HEK293 (cell line): ENCODE data around the gene NEK11.

Experiments
- HOXC10 ChIP-seq: sonication (generic); formaldehyde crosslinking; IDR thresholded peaks from 2 replicates; pipeline ENCODE4 v1.8.1; 2023; ENCODE audit warnings: mild to moderate bottlenecking, missing genetic modification reagents
- ZBTB7A ChIP-seq: fragments of 450-650 bp; formaldehyde crosslinking; IDR thresholded peaks from 2 replicates; pipeline ENCODE4 v1.5.1; 2016; ENCODE audit warnings: low read depth, missing biosample characterization, missing genetic modification characterization
- ZNF121 ChIP-seq: fragments of 450-650 bp; formaldehyde crosslinking; IDR thresholded peaks from 2 replicates; pipeline ENCODE4 v1.5.1; 2016; ENCODE audit warnings: missing biosample characterization, missing genetic modification characterization
- ZNF138 ChIP-seq: fragments of 450-650 bp; formaldehyde crosslinking; IDR thresholded peaks from 2 replicates; pipeline ENCODE4 v1.5.1; 2016; ENCODE audit warnings: missing biosample characterization, missing genetic modification characterization, borderline replicate concordance
- ZNF184 ChIP-seq: fragments of 450-650 bp; IDR thresholded peaks from 2 replicates; pipeline ENCODE4 v1.5.1; 2018; ENCODE audit warnings: missing biosample characterization, mild to moderate bottlenecking, missing genetic modification characterization
- ZNF24 ChIP-seq: fragments of 450-650 bp; formaldehyde crosslinking; IDR thresholded peaks from 2 replicates; pipeline ENCODE4 v1.5.1; 2016; ENCODE audit warnings: missing biosample characterization, missing genetic modification characterization
- ZNF362 ChIP-seq: fragments of 450-650 bp; formaldehyde crosslinking; IDR thresholded peaks from 2 replicates; pipeline ENCODE4 v1.5.1; 2016; ENCODE audit warnings: missing biosample characterization, missing genetic modification characterization
- ZNF639 ChIP-seq: fragments of 450-650 bp; formaldehyde crosslinking; IDR thresholded peaks from 2 replicates; pipeline ENCODE4 v1.5.1; 2016; ENCODE audit warnings: missing biosample characterization, missing genetic modification characterization
- ZNF670 ChIP-seq: fragments of 450-650 bp; formaldehyde crosslinking; IDR thresholded peaks from 2 replicates; pipeline ENCODE4 v1.5.1; 2016; ENCODE audit warnings: missing biosample characterization, missing genetic modification characterization, low read depth
- ZNF776 ChIP-seq: fragments of 450-650 bp; formaldehyde crosslinking; IDR thresholded peaks from 2 replicates; pipeline ENCODE4 v1.5.0; 2017; ENCODE audit warnings: missing biosample characterization, missing genetic modification characterization, borderline replicate concordance
- ZSCAN18 ChIP-seq: fragments of 450-650 bp; formaldehyde crosslinking; IDR thresholded peaks from 2 replicates; pipeline ENCODE4 v1.5.1; 2016; ENCODE audit warnings: missing biosample characterization, missing genetic modification characterization
- TF ChIP-seq, protein P1 (sequence below): fragments of 450-650 bp; formaldehyde crosslinking; IDR thresholded peaks from 2 replicates; pipeline ENCODE4 v1.5.1; 2016; ENCODE audit warnings: missing biosample characterization, missing genetic modification characterization
- TF ChIP-seq, protein P2 (sequence below): fragments of 450-650 bp; formaldehyde crosslinking; IDR thresholded peaks from 2 replicates; pipeline ENCODE4 v1.5.1; 2016; ENCODE audit warnings: missing biosample characterization, missing genetic modification characterization

GRCh38 chr3:131053043-131053859 lies 26.6 kb downstream of the NEK11 start:
- TF ChIP-seq ZBTB7A = no peak
- TF ChIP-seq ZNF670 = no peak
- TF ChIP-seq, protein P1, sequence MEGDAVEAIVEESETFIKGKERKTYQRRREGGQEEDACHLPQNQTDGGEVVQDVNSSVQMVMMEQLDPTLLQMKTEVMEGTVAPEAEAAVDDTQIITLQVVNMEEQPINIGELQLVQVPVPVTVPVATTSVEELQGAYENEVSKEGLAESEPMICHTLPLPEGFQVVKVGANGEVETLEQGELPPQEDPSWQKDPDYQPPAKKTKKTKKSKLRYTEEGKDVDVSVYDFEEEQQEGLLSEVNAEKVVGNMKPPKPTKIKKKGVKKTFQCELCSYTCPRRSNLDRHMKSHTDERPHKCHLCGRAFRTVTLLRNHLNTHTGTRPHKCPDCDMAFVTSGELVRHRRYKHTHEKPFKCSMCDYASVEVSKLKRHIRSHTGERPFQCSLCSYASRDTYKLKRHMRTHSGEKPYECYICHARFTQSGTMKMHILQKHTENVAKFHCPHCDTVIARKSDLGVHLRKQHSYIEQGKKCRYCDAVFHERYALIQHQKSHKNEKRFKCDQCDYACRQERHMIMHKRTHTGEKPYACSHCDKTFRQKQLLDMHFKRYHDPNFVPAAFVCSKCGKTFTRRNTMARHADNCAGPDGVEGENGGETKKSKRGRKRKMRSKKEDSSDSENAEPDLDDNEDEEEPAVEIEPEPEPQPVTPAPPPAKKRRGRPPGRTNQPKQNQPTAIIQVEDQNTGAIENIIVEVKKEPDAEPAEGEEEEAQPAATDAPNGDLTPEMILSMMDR (tag by site-specific recombination) = no peak
- no peak for TF ChIP-seq ZNF776 (tag by site-specific recombination)
- TF ChIP-seq ZNF639 (tag by site-specific recombination) = no peak
- TF ChIP-seq ZNF184 (tag by site-specific recombination) = no peak
- no peak for TF ChIP-seq ZSCAN18 (tag by site-specific recombination)
- no peak for TF ChIP-seq HOXC10 (CRISPR knock-in tag)
- TF ChIP-seq ZNF138 = no peak
- TF ChIP-seq, protein P2, sequence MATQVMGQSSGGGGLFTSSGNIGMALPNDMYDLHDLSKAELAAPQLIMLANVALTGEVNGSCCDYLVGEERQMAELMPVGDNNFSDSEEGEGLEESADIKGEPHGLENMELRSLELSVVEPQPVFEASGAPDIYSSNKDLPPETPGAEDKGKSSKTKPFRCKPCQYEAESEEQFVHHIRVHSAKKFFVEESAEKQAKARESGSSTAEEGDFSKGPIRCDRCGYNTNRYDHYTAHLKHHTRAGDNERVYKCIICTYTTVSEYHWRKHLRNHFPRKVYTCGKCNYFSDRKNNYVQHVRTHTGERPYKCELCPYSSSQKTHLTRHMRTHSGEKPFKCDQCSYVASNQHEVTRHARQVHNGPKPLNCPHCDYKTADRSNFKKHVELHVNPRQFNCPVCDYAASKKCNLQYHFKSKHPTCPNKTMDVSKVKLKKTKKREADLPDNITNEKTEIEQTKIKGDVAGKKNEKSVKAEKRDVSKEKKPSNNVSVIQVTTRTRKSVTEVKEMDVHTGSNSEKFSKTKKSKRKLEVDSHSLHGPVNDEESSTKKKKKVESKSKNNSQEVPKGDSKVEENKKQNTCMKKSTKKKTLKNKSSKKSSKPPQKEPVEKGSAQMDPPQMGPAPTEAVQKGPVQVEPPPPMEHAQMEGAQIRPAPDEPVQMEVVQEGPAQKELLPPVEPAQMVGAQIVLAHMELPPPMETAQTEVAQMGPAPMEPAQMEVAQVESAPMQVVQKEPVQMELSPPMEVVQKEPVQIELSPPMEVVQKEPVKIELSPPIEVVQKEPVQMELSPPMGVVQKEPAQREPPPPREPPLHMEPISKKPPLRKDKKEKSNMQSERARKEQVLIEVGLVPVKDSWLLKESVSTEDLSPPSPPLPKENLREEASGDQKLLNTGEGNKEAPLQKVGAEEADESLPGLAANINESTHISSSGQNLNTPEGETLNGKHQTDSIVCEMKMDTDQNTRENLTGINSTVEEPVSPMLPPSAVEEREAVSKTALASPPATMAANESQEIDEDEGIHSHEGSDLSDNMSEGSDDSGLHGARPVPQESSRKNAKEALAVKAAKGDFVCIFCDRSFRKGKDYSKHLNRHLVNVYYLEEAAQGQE (tag by site-specific recombination) = no peak
- no peak for TF ChIP-seq ZNF121
- no peak for TF ChIP-seq ZNF24 (tag by site-specific recombination)
- no peak for TF ChIP-seq ZNF362 (tag by site-specific recombination)
